HCT116 (cell line): ENCODE measurements around the gene COL23A1. TPM values are rescaled to one million over a fixed set of nuclear protein-coding genes. Genes with fewer than 3 reads are reported as not detected.

Experiments used
- ATAC-seq: fragments of 200-7000 bp; cut with Tn5 transposase; 2 replicates; pipeline ENCODE4 v1.9.1; 2020; ENCODE audit warnings: mild to moderate bottlenecking, moderate library complexity
- BruUV-seq: library from RNA; stranded (reverse); fragments of 400-500 nt; replicated peaks from 2 replicates; lab custom pipeline; 2021; lab: Mats Ljungman, UMichigan
- CTCF ChIA-PET: fragments of 300-600 bp; sonication (Branson Sonifier 250); formaldehyde crosslinking; loops from one replicate; lab custom pipeline; 2021; ENCODE audit warnings: antibody characterized with exemption; lab: Charles Lee
- POLR2A ChIA-PET: fragments of 300-600, 350-600 bp; sonication (Branson Sonifier 250); formaldehyde crosslinking; loops from one replicate; lab custom pipeline; 2021; ENCODE audit warnings: antibody characterized with exemption; lab: Charles Lee
- RAD21 ChIA-PET, 2 experiments: fragments of 300-600 bp; sonication (Branson Sonifier 250); formaldehyde crosslinking; loops; one replicate each; lab custom pipeline; 2023; ENCODE audit warnings: low total read pairs in 2 of 2; ENCODE audit not compliant: uncharacterized antibody in 2 of 2, unreplicated experiment in 2 of 2, low non-redundant PET in 1 of 2; lab: Charles Lee
- DNase-seq: peaks from one replicate; pipeline ENCODE4 v3.0.0-alpha.2; 2010; ENCODE audit warnings: low read depth, low spot score
- H2AFZ ChIP-seq: fragments of 200-600 bp; shearing (Covaris generic), sonication (generic); 2 replicates; pipeline ENCODE4 v1.6.1; 2017; ENCODE audit warnings: low read depth, mixed run types, mixed read lengths, antibody characterized with exemption, low read length; ENCODE audit not compliant: poor library complexity, severe bottlenecking
- H3K27ac ChIP-seq: 2 replicates; pipeline ENCODE4 v1.5.1; 2012; ENCODE audit warnings: low read depth, low read length
- H3K27me3 ChIP-seq: fragments of 200-600 bp; sonication (generic); 2 replicates; pipeline ENCODE4 v1.6.1; 2016; ENCODE audit warnings: mixed run types, low read length, mixed read lengths; ENCODE audit not compliant: insufficient read depth
- H3K36me3 ChIP-seq, 2 experiments: fragments of 200-500 bp in 1 of 2; fragments of 200-600 bp in 1 of 2; sonication (Bioruptor generic) in 1 of 2; sonication (generic) in 1 of 2; 2 replicates each; pipeline versions ENCODE4 v1.5.1 to v1.6.1; 2014 to 2016; ENCODE audit warnings: low read length in 2 of 2, inconsistent platforms in 1 of 2, mixed read lengths in 1 of 2, mixed run types in 1 of 2; ENCODE audit not compliant: insufficient read depth in 2 of 2, control insufficient read depth in 1 of 2
- H3K4me1 ChIP-seq, 2 experiments: fragments of 200-600 bp in 1 of 2; sonication (generic) in 1 of 2; 2 replicates each; pipeline versions ENCODE4 v1.5.1 to v1.6.1; 2012 to 2017; ENCODE audit warnings: low read length in 2 of 2, inconsistent platforms in 1 of 2, mild to moderate bottlenecking in 1 of 2, mixed read lengths in 1 of 2, mixed run types in 1 of 2, moderate library complexity in 1 of 2; ENCODE audit not compliant: insufficient read depth in 2 of 2, control insufficient read depth in 1 of 2
- H3K4me2 ChIP-seq: fragments of 200-600 bp; sonication (generic); 2 replicates; pipeline ENCODE4 v1.6.1; 2017; ENCODE audit warnings: mixed run types, low read length, mixed read lengths
- H3K4me3 ChIP-seq, 2 experiments: fragments of 200-600 bp in 1 of 2; sonication (generic) in 1 of 2; replicated peaks in 1 of 2; 2 replicates each; pipeline ENCODE4 v1.5.1; 2011 to 2016; ENCODE audit warnings: low read length in 2 of 2, control low read depth in 1 of 2, low read depth in 1 of 2, mild to moderate bottlenecking in 1 of 2, mixed read lengths in 1 of 2, mixed run types in 1 of 2
- H3K79me2 ChIP-seq: fragments of 200-600 bp; sonication (generic); 2 replicates; pipeline ENCODE4 v1.6.1; 2017; ENCODE audit warnings: mild to moderate bottlenecking, mixed run types, low read length, moderate library complexity, mixed read lengths; ENCODE audit not compliant: insufficient read depth
- H3K9ac ChIP-seq: fragments of 200-600 bp; sonication (generic); 2 replicates; pipeline ENCODE4 v1.6.1; 2016; ENCODE audit warnings: low read length, mixed read lengths
- H3K9me2 ChIP-seq: fragments of 200-600 bp; sonication (generic), shearing (Covaris generic); 2 replicates; pipeline ENCODE4 v1.6.1; 2017; ENCODE audit warnings: mixed run types, mild to moderate bottlenecking, moderate library complexity; ENCODE audit not compliant: insufficient read depth
- H3K9me3 ChIP-seq, 2 experiments: fragments of 200-500 bp in 1 of 2; fragments of 200-600 bp in 1 of 2; sonication (Bioruptor generic) in 1 of 2; sonication (generic) in 1 of 2; 2 replicates each; pipeline ENCODE4 v1.6.1; 2014 to 2017; ENCODE audit warnings: low read length in 2 of 2, mixed read lengths in 2 of 2, inconsistent platforms in 1 of 2, low read depth in 1 of 2, mild to moderate bottlenecking in 1 of 2, mixed run types in 1 of 2, moderate library complexity in 1 of 2; ENCODE audit not compliant: control insufficient read depth in 1 of 2, insufficient read depth in 1 of 2
- H4K20me1 ChIP-seq: fragments of 200-600 bp; sonication (generic), shearing (Covaris generic); 2 replicates; pipeline ENCODE4 v1.6.1; 2017; ENCODE audit warnings: mixed run types, mild to moderate bottlenecking, moderate library complexity; ENCODE audit not compliant: insufficient read depth
- CBX3 ChIP-seq: IDR thresholded peaks from 2 replicates; pipeline ENCODE4 v1.6.1; 2012; ENCODE audit warnings: low read depth
- CEBPB ChIP-seq: IDR thresholded peaks from 2 replicates; pipeline ENCODE4 v1.6.1; 2012; ENCODE audit warnings: low read depth
- EGR1 ChIP-seq: IDR thresholded peaks from 2 replicates; pipeline ENCODE4 v1.6.1; 2012; ENCODE audit warnings: low read depth
- JUND ChIP-seq: IDR thresholded peaks from 2 replicates; pipeline ENCODE4 v1.6.1; 2012
- POLR2A ChIP-seq: IDR thresholded peaks from 2 replicates; pipeline ENCODE4 v1.7.0; 2011; ENCODE audit warnings: borderline replicate concordance; ENCODE audit not compliant: insufficient read depth, insufficient read length; ENCODE audit errors: extremely low read depth
- RAD21 ChIP-seq: IDR thresholded peaks from 2 replicates; pipeline ENCODE4 v1.6.1; 2012; ENCODE audit warnings: low read depth, mild to moderate bottlenecking
- SIN3A ChIP-seq: IDR thresholded peaks from 2 replicates; pipeline ENCODE4 v1.6.1; 2012; ENCODE audit warnings: low read depth
- SP1 ChIP-seq: IDR thresholded peaks from 2 replicates; pipeline ENCODE4 v1.6.1; 2012; ENCODE audit warnings: low read depth
- SRF ChIP-seq: IDR thresholded peaks from 2 replicates; pipeline ENCODE4 v1.6.1; 2012; ENCODE audit warnings: low read depth
- YY1 ChIP-seq: IDR thresholded peaks from 2 replicates; pipeline ENCODE4 v1.6.1; 2011; ENCODE audit warnings: low read length, low read depth, moderate library complexity, mild to moderate bottlenecking; ENCODE audit not compliant: insufficient replicate concordance; ENCODE audit errors: extremely low read depth
- ZFX ChIP-seq: fragments of 450-650 bp; IDR thresholded peaks from 2 replicates; pipeline ENCODE4 v1.6.1; 2017
- ZNF274 ChIP-seq: fragments of 200-500 bp; sonication (Bioruptor generic); IDR thresholded peaks from 2 replicates; pipeline ENCODE4 v1.6.1; 2014; ENCODE audit warnings: mild to moderate bottlenecking, low read depth, low read length, inconsistent platforms
- intact Hi-C: fragments of 100-400 bp; cut with micrococcal nuclease; formaldehyde crosslinking; loops from 2 replicates; pipeline ENCODE4 v1.10.0; 2022
- total RNA-seq: library from RNA; stranded (reverse); gene quantifications from one replicate; pipeline ENCODE4 v1.2.1, GENCODE V29; 2021; ENCODE audit not compliant: unreplicated experiment
- TF ChIP-seq, protein P1 (sequence below): IDR thresholded peaks from 2 replicates; pipeline ENCODE4 v1.6.1; 2012
- TF ChIP-seq, protein P2 (sequence below), 3 experiments: fragments of 200-600 bp in 1 of 3; sonication (generic) in 1 of 3; IDR thresholded peaks in 2 of 3; conservative IDR thresholded peaks in 1 of 3; 2 replicates each; pipeline ENCODE4 v1.5.1; 2012 to 2017; ENCODE audit warnings: low read depth in 2 of 3, low read length in 2 of 3, antibody characterized with exemption in 1 of 3, borderline replicate concordance in 1 of 3, control low read depth in 1 of 3, mild to moderate bottlenecking in 1 of 3, mixed read lengths in 1 of 3, mixed run types in 1 of 3, moderate library complexity in 1 of 3; ENCODE audit not compliant: insufficient read depth in 1 of 3
- TF ChIP-seq, protein P3 (sequence below): IDR thresholded peaks from 2 replicates; pipeline ENCODE4 v1.6.1; 2012
- TF ChIP-seq, protein P4 (sequence below): IDR thresholded peaks from 2 replicates; pipeline ENCODE4 v1.6.1; 2012; ENCODE audit warnings: low read depth

Gene COL23A1
- total RNA-seq, 1 experiment from 2014 or later: not detected

DNA sequence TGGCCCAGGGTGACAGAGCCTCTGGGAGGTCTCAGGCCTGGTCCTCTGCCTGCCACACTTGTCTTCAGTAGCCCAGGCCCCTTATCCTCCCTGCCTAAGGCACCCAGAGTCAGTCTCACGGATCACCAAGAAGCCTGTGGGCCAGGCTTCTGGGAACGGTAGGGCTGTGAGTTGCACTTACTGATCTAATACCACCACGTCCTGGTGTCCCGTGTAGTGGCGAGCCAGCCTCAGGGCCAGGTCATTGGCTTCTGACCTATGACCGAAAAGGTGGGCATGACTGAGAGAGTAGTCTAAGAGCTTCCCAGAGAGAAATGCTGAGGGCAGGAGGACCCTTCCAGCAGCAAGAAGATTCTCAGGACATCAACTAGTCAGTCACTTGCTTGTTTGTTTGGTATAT lies 365.0 kb downstream of the COL23A1 start (continued):
- TF ChIP-seq, protein P1, sequence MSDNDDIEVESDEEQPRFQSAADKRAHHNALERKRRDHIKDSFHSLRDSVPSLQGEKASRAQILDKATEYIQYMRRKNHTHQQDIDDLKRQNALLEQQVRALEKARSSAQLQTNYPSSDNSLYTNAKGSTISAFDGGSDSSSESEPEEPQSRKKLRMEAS: no peak
- no peak for TF ChIP-seq YY1
- no peak for TF ChIP-seq SRF
- TF ChIP-seq JUND: no peak
- no peak for TF ChIP-seq POLR2A
- TF ChIP-seq CEBPB: no peak
- no peak for TF ChIP-seq SIN3A
- TF ChIP-seq, protein P2, sequence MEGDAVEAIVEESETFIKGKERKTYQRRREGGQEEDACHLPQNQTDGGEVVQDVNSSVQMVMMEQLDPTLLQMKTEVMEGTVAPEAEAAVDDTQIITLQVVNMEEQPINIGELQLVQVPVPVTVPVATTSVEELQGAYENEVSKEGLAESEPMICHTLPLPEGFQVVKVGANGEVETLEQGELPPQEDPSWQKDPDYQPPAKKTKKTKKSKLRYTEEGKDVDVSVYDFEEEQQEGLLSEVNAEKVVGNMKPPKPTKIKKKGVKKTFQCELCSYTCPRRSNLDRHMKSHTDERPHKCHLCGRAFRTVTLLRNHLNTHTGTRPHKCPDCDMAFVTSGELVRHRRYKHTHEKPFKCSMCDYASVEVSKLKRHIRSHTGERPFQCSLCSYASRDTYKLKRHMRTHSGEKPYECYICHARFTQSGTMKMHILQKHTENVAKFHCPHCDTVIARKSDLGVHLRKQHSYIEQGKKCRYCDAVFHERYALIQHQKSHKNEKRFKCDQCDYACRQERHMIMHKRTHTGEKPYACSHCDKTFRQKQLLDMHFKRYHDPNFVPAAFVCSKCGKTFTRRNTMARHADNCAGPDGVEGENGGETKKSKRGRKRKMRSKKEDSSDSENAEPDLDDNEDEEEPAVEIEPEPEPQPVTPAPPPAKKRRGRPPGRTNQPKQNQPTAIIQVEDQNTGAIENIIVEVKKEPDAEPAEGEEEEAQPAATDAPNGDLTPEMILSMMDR (IDR thresholded peaks at IDR 0.05 in 2 of 3, conservative IDR thresholded peaks at IDR 0.05 in 1 of 3; ENCODE audit: borderline replicate concordance in 1 of 3, insufficient read depth in 1 of 3, low read depth in 2 of 3, low read length in 2 of 3): no peak

DNA sequence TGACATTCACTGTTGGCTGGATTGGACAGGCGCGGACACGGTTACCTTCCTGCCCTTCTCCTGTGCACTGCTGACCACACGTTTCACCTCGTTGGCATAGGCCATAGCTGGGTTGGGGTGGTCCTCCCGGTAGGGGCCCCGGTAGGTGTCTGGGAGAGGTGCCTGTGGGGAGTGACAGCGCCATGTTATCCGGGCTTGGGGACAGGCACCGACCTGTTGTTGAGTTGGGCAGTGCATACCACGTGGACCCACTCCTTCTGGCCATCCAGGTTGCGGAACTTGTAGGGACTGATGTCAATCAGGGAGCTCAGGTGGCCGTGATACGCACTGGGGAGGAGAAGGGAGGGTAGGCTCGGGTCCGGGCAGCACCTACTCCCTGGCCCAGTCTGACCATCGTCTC lies 365.8 kb downstream of the COL23A1 start:
- ChIA-PET RAD21 (no interaction called here), CTCF (no interaction called here), POLR2A (no interaction called here)
- no peak overlapping the region for H3K4me2 ChIP-seq
- H3K27me3 ChIP-seq: no peaks in the 10 kb centered on the region
- no peak overlapping the region for H3K27ac ChIP-seq
- ATAC-seq (no peak), DNase-seq (no peak)
- H3K4me1 ChIP-seq: no peaks in the 10 kb centered on the region
- no peaks in the 10 kb centered on the region for H4K20me1 ChIP-seq
- H2AFZ ChIP-seq: no peak overlapping the region
- H3K9me3 ChIP-seq: no peaks in the 10 kb centered on the region
- H3K4me3 ChIP-seq: no peak overlapping the region
- peaks cover 2 to 17% of the 10 kb centered on the region in 2 experiments; a peak in 3 of 4 replicates for H3K36me3 ChIP-seq
- TF ChIP-seq RAD21 (no peak), SRF (no peak), ZNF274 (no peak), SP1 (no peak), JUND (no peak), POLR2A (no peak), ZFX (no peak), CBX3 (no peak), EGR1 (no peak)
- TF ChIP-seq, protein P3, sequence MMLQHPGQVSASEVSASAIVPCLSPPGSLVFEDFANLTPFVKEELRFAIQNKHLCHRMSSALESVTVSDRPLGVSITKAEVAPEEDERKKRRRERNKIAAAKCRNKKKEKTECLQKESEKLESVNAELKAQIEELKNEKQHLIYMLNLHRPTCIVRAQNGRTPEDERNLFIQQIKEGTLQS: no peak
- TF ChIP-seq, protein P2 (IDR thresholded peaks at IDR 0.05 in 2 of 3, conservative IDR thresholded peaks at IDR 0.05 in 1 of 3; ENCODE audit: borderline replicate concordance in 1 of 3, insufficient read depth in 1 of 3, low read depth in 2 of 3, low read length in 2 of 3): no peak
- TF ChIP-seq, protein P4, sequence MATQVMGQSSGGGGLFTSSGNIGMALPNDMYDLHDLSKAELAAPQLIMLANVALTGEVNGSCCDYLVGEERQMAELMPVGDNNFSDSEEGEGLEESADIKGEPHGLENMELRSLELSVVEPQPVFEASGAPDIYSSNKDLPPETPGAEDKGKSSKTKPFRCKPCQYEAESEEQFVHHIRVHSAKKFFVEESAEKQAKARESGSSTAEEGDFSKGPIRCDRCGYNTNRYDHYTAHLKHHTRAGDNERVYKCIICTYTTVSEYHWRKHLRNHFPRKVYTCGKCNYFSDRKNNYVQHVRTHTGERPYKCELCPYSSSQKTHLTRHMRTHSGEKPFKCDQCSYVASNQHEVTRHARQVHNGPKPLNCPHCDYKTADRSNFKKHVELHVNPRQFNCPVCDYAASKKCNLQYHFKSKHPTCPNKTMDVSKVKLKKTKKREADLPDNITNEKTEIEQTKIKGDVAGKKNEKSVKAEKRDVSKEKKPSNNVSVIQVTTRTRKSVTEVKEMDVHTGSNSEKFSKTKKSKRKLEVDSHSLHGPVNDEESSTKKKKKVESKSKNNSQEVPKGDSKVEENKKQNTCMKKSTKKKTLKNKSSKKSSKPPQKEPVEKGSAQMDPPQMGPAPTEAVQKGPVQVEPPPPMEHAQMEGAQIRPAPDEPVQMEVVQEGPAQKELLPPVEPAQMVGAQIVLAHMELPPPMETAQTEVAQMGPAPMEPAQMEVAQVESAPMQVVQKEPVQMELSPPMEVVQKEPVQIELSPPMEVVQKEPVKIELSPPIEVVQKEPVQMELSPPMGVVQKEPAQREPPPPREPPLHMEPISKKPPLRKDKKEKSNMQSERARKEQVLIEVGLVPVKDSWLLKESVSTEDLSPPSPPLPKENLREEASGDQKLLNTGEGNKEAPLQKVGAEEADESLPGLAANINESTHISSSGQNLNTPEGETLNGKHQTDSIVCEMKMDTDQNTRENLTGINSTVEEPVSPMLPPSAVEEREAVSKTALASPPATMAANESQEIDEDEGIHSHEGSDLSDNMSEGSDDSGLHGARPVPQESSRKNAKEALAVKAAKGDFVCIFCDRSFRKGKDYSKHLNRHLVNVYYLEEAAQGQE: no peak
- H3K79me2 ChIP-seq: peaks cover 3% of the 10 kb centered on the region; the same call in 1 of the 2 replicates
- H3K9ac ChIP-seq: no peak overlapping the region
- BruUV-seq: no TSS peak
- H3K9me2 ChIP-seq: no peaks in the 10 kb centered on the region
- intact Hi-C loops: no loop called here
